Activated CD8-positive, alpha-beta memory T cell treated with anti-CD3 and anti-CD28 coated beads, Interleukin-2, amount 50 U/mL, for 24 hours (primary cell): ENCODE data around the gene RAB26.
"Not testable (repeated sequence)": the region's sequence is repeated elsewhere in the genome, so short reads cannot be mapped to it uniquely, and the experiment has no call there.

Experiments used
- DNase-seq: peaks from one replicate; pipeline ENCODE4 v3.0.0-alpha.2; 2020; ENCODE audit errors: extremely low read depth

RAB26 gene

GRCh38 chr16:2147981-2148671 lies at the start of gene RAB26:
TSS of gene RAB26 (plus strand) at chr16:2148625. CDS start at chr16:2148784, 159 bp downstream.
- DNase-seq = no peak

DNA sequence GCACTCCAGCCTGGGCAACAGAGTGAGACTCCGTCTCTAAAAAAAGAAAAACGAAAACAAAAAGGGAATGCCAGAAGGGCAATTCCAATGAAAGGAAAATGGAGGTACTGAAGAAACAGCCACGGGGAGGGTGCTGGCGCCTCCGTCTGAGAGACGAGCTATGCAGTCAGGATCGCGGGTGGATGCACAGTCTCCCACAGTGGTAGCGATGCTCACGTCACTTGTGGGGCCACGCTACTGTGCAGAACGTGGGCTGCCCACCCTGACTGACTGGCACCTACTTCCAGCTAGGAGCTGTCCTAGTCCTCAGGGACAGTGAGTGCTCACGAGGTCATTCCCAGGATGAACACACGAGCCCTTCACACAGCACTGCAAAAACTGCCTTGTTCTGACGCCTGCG lies 46.8 kb upstream of the RAB26 start:
- not testable (repeated sequence) for DNase-seq

GRCh38 chr16:2102471-2102870 lies 46.0 kb upstream of the RAB26 start:
- no peak for DNase-seq

- DNase-seq = not testable (repeated sequence)
These were observed 44.0 kb upstream of the RAB26 start for GRCh38 chr16:2104464-2104863.

DNA sequence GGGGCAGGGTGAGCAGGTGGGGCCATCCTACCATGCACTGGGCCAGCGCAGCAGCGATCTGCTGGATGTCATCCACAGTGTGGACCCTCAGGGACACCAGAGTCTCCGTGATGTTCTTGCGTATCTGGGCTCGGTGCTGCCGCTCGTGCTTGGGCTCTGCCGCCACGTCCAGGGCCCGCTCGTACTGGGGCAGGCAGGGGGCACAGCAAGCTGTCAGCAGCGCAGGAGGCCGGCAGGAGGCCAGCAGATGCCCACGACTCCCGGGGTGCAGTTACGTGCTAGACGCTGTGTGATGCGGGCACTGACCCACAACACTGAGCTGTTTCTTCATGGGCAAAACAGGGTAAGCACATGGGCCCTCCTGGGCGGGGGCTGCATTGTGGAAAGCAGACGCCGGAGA lies 43.1 kb upstream of the RAB26 start:
- not testable (repeated sequence) for DNase-seq

- DNase-seq = not testable (repeated sequence)
These were observed 42.7 kb upstream of the RAB26 start for GRCh38 chr16:2105769-2106168.

GRCh38 chr16:2106211-2106610 lies 42.2 kb upstream of the RAB26 start:
- not testable (repeated sequence) for DNase-seq

- DNase-seq = not testable (repeated sequence)
These were observed 41.2 kb upstream of the RAB26 start for GRCh38 chr16:2107121-2107790.

- DNase-seq = not testable (repeated sequence)
These were observed 40.7 kb upstream of the RAB26 start for GRCh38 chr16:2107791-2108125.

DNA sequence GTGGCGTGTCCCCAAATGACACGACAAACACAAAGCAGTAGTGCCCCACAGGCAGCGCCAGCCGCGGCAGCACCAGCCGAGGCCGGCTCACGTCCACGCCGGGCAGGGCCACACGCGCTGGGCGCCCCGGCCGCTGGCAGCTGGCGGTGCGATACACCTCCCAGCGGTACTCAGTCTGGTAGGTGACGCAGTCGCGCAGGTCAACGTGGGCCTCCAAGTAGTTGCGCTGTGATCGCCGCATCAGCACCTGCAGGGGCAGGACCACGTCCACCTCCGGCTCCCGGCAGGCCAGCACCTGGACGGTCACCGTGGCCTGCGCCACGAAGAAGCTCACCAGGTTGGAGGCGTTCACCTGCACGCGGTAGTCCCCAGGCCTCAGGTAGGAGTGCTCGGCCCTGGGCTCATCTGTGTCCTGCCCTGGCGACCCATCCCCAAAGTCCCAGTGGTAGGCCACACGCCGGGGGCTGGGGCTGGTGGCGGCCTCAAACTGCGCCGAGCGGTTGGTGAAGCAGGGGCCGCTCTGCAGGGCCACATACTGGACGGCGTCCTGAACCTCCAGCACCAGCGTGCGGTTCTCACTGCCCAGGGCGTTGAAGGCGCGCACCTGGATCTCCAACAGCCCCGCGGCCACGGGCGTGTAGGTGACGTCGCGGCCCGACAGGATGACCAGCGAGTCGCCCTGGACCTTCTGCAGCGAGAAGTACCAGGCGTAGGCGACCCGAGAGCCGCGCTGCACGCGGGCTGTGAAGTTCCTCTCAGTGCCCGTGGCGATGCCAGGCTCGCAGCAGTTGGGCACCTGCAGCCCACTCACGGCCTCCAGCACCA lies 39.8 kb upstream of the RAB26 start:
- not testable (repeated sequence) for DNase-seq

- DNase-seq = not testable (repeated sequence)
These were observed 39.2 kb upstream of the RAB26 start for GRCh38 chr16:2109271-2109580.

GRCh38 chr16:2109872-2110271 lies 38.6 kb upstream of the RAB26 start:
- not testable (repeated sequence) for DNase-seq

DNA sequence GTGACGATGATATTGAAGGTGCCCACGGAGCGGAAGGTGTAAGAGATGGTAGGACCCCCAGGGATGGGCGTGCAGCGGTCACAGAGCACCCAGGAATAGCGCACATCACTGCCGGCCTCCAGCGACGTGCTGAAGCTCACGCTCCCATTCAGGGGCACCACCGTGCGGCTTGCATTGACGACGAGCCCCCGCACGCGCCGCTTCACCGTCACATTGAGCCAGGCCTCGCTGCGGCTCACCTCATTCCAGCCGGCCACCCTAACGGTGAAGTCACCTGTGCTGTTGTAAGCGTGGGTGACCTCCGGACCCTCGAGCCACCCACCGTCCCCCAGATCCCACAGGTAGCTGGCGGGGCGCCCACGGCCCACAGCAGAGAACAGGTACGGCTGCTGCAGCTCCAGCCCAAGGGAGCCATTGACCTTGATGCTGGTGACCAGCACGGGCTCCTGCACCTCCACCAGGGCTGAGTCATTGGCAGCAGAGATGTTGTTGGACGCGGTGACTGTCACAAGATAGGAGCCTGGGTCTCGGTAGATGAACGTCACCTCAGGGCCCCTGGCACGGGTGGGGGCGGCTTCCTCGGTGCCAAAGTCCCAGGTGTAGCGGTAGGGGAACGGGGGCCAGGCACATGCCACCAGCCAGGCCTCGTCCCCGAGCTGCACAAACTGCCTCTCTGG lies 38.0 kb upstream of the RAB26 start:
- not testable (repeated sequence) for DNase-seq

GRCh38 chr16:2111009-2111353 lies 37.4 kb upstream of the RAB26 start:
- DNase-seq = not testable (repeated sequence)

DNA sequence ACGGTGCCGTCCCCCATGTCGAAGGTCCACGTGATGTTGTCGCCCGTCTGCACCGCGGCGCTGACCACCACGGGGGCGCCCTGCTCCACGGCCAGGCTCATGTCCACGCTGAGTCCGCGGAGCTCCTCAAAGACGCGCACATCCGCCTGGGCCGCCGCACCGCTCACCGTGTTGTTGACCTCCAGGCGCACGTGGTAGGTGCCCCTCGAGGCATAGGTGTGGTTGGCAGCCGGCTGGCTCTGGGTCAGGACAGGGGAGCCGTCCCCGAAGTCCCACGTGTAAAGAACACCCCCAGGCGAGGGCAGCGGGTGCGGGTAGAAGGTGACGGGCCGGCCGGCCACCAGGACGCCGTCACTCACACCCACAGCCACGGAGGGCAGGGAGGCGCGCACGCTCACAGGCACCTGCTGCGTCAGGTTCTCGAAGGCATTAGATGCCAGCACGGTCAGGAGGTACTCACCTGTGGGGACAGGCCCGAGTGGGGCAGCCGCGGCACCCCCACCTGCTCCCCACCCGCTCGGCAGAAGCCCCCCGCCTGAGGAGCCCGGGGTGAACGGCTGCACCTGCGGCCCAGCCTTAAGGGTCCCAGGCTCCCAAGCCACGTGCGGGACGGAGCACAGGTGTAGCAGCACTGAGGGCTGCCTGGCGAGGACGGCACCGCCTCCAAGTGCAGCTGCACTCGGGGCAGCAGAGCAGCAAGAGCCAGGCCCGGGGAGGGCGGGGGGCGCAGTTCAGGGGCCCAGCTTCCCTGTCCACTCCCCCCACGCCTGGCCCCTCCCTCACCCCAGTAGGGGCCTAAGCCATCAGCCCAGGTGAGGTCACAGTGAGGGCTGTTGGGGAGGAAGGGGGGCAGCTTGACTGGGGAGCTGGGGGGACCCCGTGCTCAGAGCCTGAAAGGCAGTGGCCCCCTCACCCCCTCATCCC lies 36.8 kb upstream of the RAB26 start:
- not testable (repeated sequence) for DNase-seq

DNA sequence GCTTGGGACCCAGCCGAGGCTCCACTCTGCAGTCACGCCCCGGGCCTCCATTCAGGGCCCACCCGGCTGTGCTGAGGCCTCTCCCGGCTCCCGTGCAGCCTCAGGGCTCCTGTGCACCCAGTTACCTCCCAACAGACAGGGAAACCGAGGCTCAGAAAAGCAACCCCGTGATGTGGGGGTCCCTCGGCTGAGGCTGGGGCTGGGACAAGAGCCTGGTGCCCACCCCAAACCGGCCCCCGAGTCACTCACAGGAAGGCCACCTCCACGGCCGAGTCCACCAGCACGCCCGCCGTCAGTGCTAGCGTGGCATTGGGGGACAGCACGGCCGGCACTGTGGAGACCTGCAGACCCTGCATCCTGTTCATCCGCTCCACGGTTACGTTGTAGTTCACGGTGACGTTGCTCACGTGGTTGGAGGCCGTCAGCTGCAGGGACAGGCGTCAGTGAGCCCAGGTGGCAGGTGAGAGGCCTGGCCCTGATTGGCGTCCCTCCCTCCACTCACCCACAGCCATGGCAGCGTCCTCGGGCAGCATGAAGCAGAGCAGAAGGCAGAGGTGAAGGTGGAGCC lies 35.8 kb upstream of the RAB26 start:
- DNase-seq = not testable (repeated sequence)

- DNase-seq = not testable (repeated sequence)
These were observed 34.2 kb upstream of the RAB26 start for GRCh38 chr16:2114225-2114624.

GRCh38 chr16:2114885-2115590 lies 33.4 kb upstream of the RAB26 start:
- not testable (repeated sequence) for DNase-seq

DNA sequence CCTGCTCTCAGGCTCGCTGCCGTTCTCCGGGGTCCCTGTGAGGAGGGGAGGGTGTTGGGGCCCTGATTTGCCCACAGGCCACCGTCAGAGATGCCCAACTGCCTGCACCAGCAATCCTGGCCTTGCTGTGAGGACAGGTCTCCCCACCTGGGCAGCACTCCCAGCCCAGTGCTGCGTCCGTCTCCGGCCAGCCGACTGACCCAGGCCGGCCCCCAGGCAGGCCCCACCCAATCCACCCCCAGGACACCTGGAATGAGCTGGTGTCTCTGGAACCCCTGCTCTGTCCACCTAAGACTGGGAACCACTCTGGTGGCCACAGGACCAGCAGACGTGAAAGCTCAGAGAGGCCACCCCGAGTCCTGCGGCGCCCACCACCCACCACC lies 32.8 kb upstream of the RAB26 start:
- no peak for DNase-seq

GRCh38 chr16:2116428-2116827 lies 32.0 kb upstream of the RAB26 start:
- DNase-seq = not testable (repeated sequence)
